ENCODE measurements around the gene PAWR. TPM values are rescaled to one million over a fixed set of nuclear protein-coding genes. Genes with fewer than 3 reads are reported as not detected.

The PAWR gene
- polyA plus RNA-seq, 2 of the 4 experiments (the other 2 are of a cell fraction) = 40.8 to 55.2 TPM

DNA sequence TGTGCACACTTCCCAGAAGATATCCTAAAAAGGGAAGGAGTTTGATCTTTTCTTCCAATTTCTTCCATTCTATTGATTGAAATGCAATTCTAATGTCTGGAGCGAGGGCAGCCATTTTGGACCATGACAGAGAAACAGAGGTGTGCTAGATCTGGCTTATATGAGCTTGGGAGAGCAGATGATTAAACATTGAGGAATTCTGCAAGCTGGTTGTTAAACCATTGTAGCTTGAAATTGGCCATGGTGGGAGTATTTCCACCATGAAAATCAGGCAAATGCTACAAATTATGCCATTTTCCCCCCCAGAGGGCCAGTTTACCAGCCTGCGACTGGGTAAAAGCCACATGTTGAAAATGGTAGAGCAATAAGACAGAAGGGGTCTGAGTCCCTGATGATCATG lies 155.0 kb downstream of the PAWR start:
- FAIRE-seq (no peak), ATAC-seq (no peak), DNase-seq (ENCODE audit: low read depth in 1 of 2, low spot score in 1 of 2) (no peak)
- ChIA-PET POLR2A (interaction anchor here (0.5 kb wide), 1 partner anchor 337 kb away, joined by 4 read pairs; no protein-coding TSS in a partner anchor), CTCF (interaction anchor here (0.6 to 1.2 kb wide), 2 partner anchors 12 to 117 kb away, joined by 3 to 4 read pairs; no protein-coding TSS in a partner anchor)
- TF ChIP-seq, protein P1, sequence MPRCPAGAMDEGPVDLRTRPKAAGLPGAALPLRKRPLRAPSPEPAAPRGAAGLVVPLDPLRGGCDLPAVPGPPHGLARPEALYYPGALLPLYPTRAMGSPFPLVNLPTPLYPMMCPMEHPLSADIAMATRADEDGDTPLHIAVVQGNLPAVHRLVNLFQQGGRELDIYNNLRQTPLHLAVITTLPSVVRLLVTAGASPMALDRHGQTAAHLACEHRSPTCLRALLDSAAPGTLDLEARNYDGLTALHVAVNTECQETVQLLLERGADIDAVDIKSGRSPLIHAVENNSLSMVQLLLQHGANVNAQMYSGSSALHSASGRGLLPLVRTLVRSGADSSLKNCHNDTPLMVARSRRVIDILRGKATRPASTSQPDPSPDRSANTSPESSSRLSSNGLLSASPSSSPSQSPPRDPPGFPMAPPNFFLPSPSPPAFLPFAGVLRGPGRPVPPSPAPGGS (IDR thresholded peaks at IDR 0.05) = no peak
- TF ChIP-seq, protein P2, sequence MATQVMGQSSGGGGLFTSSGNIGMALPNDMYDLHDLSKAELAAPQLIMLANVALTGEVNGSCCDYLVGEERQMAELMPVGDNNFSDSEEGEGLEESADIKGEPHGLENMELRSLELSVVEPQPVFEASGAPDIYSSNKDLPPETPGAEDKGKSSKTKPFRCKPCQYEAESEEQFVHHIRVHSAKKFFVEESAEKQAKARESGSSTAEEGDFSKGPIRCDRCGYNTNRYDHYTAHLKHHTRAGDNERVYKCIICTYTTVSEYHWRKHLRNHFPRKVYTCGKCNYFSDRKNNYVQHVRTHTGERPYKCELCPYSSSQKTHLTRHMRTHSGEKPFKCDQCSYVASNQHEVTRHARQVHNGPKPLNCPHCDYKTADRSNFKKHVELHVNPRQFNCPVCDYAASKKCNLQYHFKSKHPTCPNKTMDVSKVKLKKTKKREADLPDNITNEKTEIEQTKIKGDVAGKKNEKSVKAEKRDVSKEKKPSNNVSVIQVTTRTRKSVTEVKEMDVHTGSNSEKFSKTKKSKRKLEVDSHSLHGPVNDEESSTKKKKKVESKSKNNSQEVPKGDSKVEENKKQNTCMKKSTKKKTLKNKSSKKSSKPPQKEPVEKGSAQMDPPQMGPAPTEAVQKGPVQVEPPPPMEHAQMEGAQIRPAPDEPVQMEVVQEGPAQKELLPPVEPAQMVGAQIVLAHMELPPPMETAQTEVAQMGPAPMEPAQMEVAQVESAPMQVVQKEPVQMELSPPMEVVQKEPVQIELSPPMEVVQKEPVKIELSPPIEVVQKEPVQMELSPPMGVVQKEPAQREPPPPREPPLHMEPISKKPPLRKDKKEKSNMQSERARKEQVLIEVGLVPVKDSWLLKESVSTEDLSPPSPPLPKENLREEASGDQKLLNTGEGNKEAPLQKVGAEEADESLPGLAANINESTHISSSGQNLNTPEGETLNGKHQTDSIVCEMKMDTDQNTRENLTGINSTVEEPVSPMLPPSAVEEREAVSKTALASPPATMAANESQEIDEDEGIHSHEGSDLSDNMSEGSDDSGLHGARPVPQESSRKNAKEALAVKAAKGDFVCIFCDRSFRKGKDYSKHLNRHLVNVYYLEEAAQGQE (IDR thresholded peaks at IDR 0.05) = no peak
- TF ChIP-seq, protein P3, sequence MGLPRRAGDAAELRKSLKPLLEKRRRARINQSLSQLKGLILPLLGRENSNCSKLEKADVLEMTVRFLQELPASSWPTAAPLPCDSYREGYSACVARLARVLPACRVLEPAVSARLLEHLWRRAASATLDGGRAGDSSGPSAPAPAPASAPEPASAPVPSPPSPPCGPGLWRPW (IDR thresholded peaks at IDR 0.05) = no peak
- no peak for TF ChIP-seq EHMT2 (IDR thresholded peaks at IDR 0.05; ENCODE audit: low read depth)
- TF ChIP-seq HEYL (CRISPR knock-in tag; IDR thresholded peaks at IDR 0.05) = no peak
- no peak for TF ChIP-seq FOXS1 (CRISPR knock-in tag; IDR thresholded peaks at IDR 0.05)
- TF ChIP-seq, protein P4, sequence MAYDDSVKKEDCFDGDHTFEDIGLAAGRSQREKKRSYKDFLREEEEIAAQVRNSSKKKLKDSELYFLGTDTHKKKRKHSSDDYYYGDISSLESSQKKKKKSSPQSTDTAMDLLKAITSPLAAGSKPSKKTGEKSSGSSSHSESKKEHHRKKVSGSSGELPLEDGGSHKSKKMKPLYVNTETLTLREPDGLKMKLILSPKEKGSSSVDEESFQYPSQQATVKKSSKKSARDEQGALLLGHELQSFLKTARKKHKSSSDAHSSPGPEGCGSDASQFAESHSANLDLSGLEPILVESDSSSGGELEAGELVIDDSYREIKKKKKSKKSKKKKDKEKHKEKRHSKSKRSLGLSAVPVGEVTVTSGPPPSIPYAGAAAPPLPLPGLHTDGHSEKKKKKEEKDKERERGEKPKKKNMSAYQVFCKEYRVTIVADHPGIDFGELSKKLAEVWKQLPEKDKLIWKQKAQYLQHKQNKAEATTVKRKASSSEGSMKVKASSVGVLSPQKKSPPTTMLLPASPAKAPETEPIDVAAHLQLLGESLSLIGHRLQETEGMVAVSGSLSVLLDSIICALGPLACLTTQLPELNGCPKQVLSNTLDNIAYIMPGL (CRISPR knock-in tag; IDR thresholded peaks at IDR 0.05; ENCODE audit: borderline replicate concordance) = no peak
- TF ChIP-seq HDAC2 (IDR thresholded peaks at IDR 0.05) = no peak
- TF ChIP-seq MAZ (IDR thresholded peaks at IDR 0.05; ENCODE audit: borderline replicate concordance, low read depth, low read length) = no peak
- Histone ChIP-seq H3K4me2 (no peak overlapping the region), H3K4me3 (no peak overlapping the region), H3K9me3 (no peaks in the 10 kb centered on the region), H3K27ac (0 out of 6 replicates have a peak overlapping the region, but pooled peaks of 1 of the 2 experiments have one; percentile 0), H3K4me1 (peaks cover 27% of the 10 kb centered on the region)
- WGBS (ENCODE audit: missing lambda C conversion rate) = 98% methylated on average over 2 of the region's 2 CpGs

Other genes starting within 250 kb of the PAWR start
- gene PPP1R12A, start 244.1 kb upstream of the PAWR start, polyA plus RNA-seq (2011; rRNA removed) = 48.5 and 74.8 TPM in 2 replicates
- gene PPP1R12A, start 244.1 kb upstream of the PAWR start, polyA plus RNA-seq (2017; fragmentation: RNase III; extraction: RNeasy Plus Mini Kit Qiagen cat#74134 plus additional on column Dnase treatment) = 28.0 to 32.0 TPM (median 29.4 TPM) in 3 replicates